Measurements from ENCODE around the gene STIM1. TPM values are rescaled to one million over a fixed set of nuclear protein-coding genes. Genes with fewer than 3 reads are reported as not detected.

The STIM1 gene
- total RNA-seq, 1 experiment from 2014 or later = 45.5 TPM

DNA sequence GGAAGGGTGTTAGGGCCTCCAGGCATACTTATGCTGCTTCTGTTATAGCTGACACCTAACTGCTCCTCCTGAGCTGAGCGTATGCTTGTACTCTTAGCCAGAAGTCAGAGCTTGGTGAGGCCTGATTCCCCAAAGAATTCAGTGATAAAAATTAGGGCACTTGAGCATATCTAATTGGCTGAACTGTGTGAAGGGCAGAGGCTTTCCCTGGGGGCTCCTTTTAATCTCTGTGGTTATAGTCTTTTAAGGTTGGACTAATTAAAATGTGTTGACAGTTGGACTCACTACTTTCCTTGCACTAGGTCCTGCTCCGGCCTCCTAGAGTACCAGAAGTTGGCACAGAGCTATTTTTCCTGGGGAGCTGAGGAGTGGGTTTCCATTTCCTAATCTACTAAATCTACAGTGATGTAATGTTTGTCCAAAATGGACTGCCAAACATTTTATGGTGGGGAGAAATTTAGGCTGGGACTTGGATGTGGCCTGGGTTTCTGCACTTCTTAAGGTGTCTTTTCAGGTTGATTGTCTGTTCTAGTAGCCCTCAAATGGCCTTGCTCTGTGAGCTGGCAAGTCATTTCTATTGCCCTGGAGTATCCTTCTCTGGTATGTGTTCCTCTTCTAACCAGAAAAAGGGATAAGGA lies 18.4 kb downstream of the STIM1 start:
- no peak for DNase-seq (ENCODE audit: low read depth)
- in situ Hi-C loops (cut with HindIII; ENCODE audit: low pct_unique_long_range_greater_than_20kb, low sequenced_read_pairs) = no loop called here

DNA sequence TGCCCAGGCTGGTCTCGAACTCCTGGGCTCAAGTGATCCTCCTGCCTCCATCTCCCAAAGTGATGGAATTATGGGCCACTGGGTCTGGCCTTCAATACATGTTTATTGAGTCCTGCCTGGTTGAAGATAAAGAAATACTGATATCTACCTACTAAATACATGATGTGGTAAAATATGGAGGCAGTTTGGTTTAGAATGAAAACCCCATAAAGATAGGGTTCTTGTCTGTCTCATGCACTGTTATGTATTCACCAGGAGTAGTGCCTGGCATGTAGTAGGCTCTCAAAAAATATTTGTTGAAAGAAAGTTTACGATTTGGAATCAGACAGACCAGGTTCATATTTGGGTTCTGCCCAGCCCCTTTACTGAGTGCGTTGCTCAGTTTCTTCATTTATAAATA lies 21.1 kb downstream of the STIM1 start:
- DNase-seq (ENCODE audit: low read depth) = no peak
- in situ Hi-C loops (cut with HindIII; ENCODE audit: low pct_unique_long_range_greater_than_20kb, low sequenced_read_pairs) = no loop called here

DNA sequence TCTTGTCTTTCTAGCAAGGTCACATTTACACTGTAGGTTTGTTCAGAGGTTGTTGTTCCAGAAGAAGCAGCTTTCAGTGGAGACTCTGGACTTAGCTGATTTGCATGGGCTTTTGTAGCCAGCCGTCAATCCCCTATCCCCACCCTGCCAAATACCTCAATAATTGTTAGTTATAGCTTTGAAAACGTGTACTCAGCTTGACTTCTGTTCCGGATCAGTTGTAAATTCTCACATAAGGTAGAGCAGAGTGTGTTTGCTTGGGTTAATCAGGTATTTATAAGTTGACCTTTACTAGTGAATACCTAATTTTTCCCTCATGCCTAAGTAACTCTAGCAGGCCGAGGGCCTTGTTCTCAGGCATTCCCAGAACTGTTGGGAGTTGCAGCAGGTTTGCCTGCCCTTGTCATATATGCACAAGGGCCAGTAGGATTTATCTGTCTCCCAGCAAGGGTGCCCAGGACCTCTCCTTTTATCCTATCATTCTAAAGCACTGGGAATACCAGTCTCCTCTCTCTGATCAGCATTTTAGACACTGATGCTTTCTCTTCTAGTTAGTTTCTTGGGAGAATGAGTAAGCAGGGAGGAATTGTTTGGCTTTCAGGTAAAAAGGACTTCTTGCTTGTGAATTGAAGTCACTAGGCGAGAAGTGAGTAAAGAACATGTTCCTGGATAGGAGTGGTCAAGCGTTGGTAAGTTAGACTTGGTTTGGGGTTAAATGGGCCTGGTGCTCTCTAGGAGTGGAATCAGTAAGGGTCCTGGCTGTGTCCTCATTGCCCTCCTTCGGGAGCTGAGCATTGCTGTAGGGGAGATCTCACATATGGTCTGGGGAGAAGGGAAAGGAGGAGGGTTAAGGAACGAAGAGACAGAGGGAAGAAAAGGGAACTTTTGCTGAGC lies 22.1 kb downstream of the STIM1 start:
- in situ Hi-C loops (cut with HindIII; ENCODE audit: low pct_unique_long_range_greater_than_20kb, low sequenced_read_pairs) = no loop called here

DNA sequence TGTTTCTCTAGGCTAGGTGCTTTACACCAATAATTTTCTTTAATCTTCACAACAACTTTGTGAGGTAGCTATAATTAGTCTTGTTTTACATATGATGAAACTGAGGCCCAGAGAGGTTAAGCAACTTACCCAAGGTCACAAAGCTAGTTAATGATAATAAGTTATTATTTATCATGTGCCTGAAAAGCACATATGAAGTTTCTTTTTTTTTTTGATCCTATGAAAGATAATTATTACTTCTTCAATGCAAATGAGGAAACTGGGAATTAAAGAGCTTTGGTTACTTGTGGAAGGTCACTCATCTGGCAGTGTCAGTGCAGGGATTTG lies 22.8 kb downstream of the STIM1 start:
- no peak for DNase-seq (ENCODE audit: low read depth)
- in situ Hi-C loops (cut with HindIII; ENCODE audit: low pct_unique_long_range_greater_than_20kb, low sequenced_read_pairs) = no loop called here

More for the DNA sequence above, 22.1 kb downstream of the STIM1 start:
- peak; percentile 73 for DNase-seq (ENCODE audit: low read depth)

DNA sequence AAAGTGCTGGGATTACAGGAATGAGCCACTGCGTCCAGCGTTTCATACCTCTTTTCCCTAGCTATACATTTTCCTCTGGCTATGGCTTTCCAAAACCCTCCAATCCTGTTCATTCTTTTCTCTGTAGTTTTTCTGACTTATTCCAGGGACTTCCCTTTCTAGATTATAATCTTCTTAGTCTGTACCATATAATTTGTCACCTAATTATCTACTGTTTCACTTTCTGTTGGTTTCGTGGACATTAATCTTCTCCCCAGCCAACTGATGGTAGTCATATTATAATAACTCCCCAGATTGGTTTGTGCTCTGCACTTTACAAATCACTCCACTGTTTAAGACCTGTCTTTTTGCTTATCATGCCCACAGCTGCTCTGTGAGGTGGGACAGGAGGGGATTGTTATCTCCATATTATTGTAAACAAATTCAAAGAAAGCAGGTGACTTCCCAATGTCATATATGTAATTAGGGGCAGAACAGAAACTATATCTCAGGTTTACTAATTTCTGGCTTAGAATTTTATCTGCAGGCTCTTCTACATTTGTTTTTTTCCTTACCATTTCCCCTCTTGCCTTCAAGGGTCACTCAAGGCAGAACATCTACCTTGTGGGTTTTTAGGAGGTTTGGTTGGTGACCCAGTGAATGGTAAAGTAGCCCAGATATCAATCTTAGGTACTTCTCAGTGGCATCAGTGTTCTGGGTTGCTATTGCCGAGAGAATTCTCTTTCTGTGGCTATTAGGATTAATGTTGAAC lies 23.9 kb downstream of the STIM1 start:
- no peak for DNase-seq (ENCODE audit: low read depth)

DNA sequence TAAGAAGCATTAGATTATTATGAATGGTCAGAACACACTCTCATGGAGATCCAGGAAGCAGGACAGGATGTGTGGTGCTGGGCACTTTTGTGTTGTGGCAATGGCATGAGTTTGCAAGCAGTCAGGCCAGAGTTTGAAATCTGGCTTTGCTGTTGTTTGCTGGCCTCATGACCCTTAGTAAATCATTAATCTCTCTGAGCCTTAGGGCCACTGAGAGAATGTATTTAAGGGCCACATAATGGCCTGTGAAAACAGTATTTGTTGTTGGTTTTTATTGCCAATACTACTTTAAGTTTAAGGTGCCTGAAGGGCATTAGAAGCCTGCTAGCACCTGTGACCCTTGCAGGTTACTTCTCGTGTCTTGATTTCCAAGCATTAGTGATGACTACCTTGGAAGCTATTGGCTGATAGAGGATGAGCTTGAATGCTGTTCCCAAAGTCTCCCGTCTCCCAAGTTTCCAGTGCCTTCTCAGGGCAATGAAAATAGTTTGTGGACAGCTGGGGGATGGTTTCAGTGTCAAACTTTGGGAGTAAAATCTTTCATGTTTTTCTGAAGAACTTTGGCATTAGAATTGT lies 24.6 kb downstream of the STIM1 start:
- in situ Hi-C loops (cut with HindIII; ENCODE audit: low pct_unique_long_range_greater_than_20kb, low sequenced_read_pairs) = no loop called here
- peak; percentile 83 for DNase-seq (ENCODE audit: low read depth)

More for the DNA sequence above, 23.9 kb downstream of the STIM1 start:
- in situ Hi-C loops (cut with HindIII; ENCODE audit: low pct_unique_long_range_greater_than_20kb, low sequenced_read_pairs) = no loop called here

DNA sequence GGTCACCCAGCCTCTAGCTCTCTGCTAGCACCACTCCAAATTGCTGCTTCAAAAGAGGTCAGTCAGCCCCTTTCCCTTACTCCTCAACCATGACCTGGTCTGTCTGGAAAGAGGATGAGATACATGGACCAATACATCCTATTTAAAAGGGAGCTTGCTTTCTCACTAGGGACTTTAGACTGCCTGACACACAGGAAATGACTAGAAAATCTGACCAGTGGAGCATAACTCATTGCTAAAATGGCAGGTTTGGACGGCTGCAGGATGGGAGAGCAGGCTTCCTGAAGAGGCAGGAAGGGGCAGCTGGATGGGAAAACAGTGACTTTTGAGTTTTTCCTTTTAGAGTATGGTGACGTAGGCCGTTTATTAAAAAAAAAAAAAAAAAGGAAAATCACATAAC lies 25.3 kb downstream of the STIM1 start:
- in situ Hi-C loops (cut with HindIII; ENCODE audit: low pct_unique_long_range_greater_than_20kb, low sequenced_read_pairs) = no loop called here
- DNase-seq (ENCODE audit: low read depth) = peak; percentile 77

DNA sequence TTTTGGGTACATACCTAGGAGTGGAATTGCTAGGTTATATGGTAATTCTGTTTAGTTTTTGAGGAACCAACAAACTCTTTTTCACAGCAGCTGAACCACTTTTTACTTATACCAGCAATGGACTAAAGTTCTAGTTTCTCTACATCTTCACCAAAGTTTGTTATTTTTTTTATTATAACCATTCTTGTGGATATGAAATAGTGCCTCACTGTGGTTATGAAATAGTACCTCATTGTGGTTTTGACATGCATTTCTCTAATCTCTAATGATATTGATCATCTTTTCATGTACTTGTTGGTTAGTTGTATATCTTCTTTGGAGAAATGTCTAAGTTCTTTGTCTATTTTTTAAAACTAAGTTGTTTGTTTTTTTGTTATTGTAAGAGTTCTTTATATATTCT lies 27.2 kb downstream of the STIM1 start:
- in situ Hi-C loops (cut with HindIII; ENCODE audit: low pct_unique_long_range_greater_than_20kb, low sequenced_read_pairs) = no loop called here
- DNase-seq (ENCODE audit: low read depth) = no peak

DNA sequence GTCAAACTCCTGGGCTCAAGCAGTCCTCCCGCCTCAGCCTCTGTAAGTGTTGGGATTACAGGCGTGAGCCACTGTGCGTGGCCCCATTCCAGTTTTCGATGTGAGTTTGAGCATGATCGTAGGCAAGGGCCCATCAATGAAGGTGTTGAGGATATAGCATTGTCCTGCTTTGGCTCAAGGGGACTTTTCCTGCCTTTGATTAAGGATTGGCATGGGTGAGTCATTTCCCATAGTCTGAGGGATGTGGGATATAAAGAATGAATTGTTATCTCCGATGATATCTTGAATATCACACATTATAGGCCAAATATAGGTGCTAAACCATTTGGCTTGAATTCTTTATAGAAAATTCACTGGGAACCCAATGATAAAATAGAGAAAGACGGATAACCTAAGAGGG lies 30.4 kb downstream of the STIM1 start:
- no peak for DNase-seq (ENCODE audit: low read depth)
- in situ Hi-C loops (cut with HindIII; ENCODE audit: low pct_unique_long_range_greater_than_20kb, low sequenced_read_pairs) = no loop called here

DNA sequence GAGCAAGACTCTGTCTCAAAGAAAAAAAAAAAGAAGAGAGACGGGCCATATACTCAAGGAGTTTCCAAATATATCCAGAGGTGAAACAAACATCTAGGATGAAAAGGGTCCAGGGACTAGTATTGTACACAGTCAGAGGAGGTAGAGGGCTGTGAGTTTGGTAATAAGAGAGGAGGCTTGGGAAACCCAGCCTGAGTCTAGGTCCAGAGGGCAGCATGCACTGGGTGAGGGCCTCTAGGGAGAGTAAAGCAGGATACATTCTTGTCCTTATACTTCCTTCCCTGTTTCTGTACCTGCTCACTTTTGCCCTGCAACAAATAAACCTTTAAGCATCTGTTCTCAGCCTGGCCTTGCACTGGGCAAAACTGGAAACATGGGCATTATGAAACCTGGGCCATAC lies 31.5 kb downstream of the STIM1 start:
- no peak for DNase-seq (ENCODE audit: low read depth)
- in situ Hi-C loops (cut with HindIII; ENCODE audit: low pct_unique_long_range_greater_than_20kb, low sequenced_read_pairs) = no loop called here

DNA sequence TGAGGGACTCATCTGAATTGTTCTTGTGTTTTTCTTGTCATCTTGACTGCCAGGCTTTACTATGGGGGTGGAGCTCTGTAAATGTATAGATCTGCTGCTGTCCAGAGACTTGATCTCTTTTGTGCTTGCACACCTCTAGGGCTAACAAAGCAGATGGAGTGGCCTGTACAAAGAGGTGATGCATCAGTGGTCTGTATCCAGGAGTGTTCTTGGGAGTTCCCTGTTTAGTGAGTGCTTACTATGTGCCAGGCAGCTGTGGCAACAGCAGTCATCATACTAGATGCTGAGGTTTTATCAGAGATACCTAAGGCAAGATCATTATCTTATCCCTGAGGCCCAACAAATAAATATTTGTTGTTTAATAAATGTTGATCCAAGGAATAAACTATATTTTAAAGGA lies 33.4 kb downstream of the STIM1 start:
- in situ Hi-C loops (cut with HindIII; ENCODE audit: low pct_unique_long_range_greater_than_20kb, low sequenced_read_pairs) = no loop called here

DNA sequence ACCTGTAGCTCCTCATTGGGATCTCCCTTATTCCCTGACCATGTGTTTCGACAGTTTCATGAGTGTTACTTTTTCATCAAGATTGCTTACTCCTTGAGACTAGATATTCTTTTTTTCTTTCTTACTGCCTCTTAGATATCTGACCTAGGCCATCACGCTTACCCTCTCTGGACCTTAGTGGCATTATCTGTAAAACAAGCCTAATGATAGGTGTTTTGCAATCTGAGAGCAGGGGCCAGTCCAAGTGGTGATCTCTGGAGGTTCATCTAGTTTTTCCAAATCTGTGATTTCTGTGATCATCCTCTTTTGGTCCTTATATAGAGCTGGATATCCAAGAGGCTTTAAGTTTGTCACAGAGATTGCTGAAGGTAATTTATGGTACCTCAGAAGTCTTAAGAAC lies 34.5 kb downstream of the STIM1 start:
- in situ Hi-C loops (cut with HindIII; ENCODE audit: low pct_unique_long_range_greater_than_20kb, low sequenced_read_pairs) = no loop called here
- no peak for DNase-seq (ENCODE audit: low read depth)

More for the DNA sequence above, 33.4 kb downstream of the STIM1 start:
- DNase-seq (ENCODE audit: low read depth) = no peak

DNA sequence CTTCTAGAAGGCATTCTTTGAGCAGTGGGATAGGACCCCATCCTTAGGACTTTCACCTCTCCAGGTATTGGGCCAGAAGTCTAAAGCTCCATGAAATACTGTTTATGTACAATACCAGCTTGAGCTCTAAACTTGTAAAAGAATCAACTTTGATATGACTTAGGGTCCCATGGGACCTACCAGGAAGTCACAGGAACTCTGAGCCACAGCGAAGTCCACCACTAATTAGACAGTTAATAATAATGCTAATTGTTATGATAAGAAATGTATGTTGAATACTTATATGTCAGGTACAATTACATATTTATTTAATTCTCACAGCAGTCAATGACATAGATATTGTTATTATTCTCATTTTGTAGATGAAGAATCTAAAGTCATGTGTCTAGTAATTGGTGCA lies 35.3 kb downstream of the STIM1 start:
- in situ Hi-C loops (cut with HindIII; ENCODE audit: low pct_unique_long_range_greater_than_20kb, low sequenced_read_pairs) = no loop called here
- DNase-seq (ENCODE audit: low read depth) = no peak

DNA sequence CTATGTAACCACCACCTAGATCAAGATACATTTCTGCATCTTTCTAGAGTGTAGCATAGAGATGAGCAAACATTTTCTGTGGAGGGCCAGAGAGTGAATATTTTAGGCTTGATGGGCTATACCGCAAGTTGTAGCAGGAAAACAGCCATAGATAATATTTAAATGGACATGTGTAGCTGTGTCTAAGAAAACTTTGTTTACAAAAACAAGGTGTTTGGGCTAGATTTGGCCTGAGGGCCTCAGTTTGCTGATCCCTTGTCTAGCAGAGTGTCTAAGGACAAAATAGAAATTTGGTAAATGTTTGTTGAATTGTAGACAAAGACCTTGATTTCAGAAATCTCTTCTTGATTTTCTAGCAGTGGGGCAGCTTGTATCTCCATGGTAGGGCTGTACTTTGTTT lies 36.3 kb downstream of the STIM1 start:
- in situ Hi-C loops (cut with HindIII; ENCODE audit: low pct_unique_long_range_greater_than_20kb, low sequenced_read_pairs) = no loop called here

DNA sequence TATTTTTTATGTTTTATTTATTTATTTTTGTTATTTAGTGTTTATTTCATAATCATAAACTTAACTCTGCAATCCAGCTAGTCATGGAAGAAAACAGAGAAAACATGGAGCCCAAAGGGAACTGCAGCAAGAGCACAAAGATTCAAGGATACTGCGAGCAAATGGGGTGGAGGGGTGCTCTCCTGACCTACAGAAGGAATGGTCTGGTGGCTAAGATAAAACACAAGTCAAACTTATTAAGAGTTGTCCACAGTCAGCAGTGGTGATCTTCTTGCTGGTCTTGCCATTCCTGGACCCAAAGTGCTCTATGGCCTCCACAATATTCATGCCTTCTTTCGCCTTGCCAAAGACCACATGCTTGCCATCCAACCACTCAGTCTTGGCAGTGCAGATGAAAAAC lies 36.7 kb downstream of the STIM1 start:
- no peak for DNase-seq (ENCODE audit: low read depth)
- in situ Hi-C loops (cut with HindIII; ENCODE audit: low pct_unique_long_range_greater_than_20kb, low sequenced_read_pairs) = no loop called here

More for the DNA sequence above, 36.3 kb downstream of the STIM1 start:
- no peak for DNase-seq (ENCODE audit: low read depth)

DNA sequence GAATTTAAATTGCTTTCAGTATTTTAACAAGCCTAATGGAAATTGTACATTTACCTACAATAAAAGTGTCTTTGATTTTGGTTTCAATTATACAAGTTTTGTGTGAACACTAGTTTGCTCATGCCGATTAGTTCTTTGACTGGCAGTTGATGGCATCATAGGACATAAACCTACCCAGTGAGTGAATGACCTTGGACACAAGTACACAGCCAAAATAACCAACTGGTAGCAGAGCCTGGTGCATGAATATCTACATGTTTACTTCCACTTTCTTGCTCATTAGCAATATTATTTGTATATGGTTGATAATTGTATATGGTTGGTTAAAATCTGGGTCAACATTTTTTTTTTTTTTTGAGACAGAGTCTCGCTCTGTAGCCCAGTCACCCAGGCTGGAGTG lies 37.8 kb downstream of the STIM1 start:
- no peak for DNase-seq (ENCODE audit: low read depth)
- in situ Hi-C loops (cut with HindIII; ENCODE audit: low pct_unique_long_range_greater_than_20kb, low sequenced_read_pairs) = no loop called here

DNA sequence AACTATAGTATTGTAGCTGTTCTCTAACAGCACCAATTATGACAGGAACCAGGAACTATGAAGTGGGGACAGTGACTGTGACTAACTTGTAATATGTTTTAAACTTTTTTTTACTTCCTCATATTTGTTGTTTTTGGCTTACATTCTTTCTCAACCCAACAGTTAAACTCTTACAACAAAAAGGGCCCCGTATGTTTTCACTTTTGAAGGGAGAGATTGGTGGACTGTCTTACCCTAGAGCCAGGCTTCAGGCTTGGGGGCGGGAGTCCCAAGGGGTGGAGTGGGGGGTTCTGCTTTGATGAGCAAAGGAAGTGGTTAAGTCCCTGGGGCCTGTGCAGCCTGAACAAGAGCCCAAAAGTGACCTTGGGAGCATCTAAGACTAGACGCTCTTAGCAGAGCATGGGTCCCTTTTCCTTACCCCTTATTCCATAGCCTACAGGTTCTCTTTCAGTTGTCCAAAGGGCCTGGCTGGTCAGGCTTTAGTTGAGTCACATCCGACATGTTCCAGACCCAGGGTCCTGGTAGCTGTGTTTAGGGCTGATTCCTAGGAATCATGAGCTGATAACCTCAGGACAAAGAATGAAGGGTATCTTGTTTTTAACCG lies 38.8 kb downstream of the STIM1 start:
- DNase-seq (ENCODE audit: low read depth) = peak; percentile 74
- in situ Hi-C loops (cut with HindIII; ENCODE audit: low pct_unique_long_range_greater_than_20kb, low sequenced_read_pairs) = no loop called here

DNA sequence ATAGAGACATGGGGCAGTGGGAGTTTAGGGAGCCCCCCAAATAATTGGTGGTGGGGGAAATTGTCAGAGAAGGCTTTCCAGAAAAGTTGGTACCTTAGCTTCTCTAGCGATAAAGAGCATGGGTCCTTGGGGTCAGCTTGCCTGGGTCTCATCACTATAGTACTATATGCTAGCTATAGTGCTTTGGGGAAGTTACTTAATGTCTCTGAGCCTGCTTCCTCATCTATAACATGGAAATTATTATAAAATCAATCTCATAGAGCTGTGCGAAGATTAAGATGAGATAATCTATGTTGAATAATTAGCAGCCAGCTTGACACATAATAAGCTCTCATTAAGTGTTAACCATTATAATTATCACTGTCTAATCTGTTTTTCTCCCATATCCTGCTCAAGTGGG lies 41.2 kb downstream of the STIM1 start:
- DNase-seq (ENCODE audit: low read depth) = no peak
- in situ Hi-C loops (cut with HindIII; ENCODE audit: low pct_unique_long_range_greater_than_20kb, low sequenced_read_pairs) = no loop called here
